GM21390 (cell line): Measurements from ENCODE around the gene FMNL2.

Source experiments
- ATAC-seq: cut with Tn5 transposase; IDR thresholded peaks from one replicate; pipeline ENCODE4 v1.9.1; 2021; ENCODE audit not compliant: unreplicated experiment

FMNL2 gene

GRCh38 chr2:152423684-152424083 is 88.7 kb downstream of the FMNL2 start:
- no peak for ATAC-seq

- no peak for ATAC-seq
Observed at GRCh38 chr2:152425765-152426727, 91.1 kb downstream of the FMNL2 start.

DNA sequence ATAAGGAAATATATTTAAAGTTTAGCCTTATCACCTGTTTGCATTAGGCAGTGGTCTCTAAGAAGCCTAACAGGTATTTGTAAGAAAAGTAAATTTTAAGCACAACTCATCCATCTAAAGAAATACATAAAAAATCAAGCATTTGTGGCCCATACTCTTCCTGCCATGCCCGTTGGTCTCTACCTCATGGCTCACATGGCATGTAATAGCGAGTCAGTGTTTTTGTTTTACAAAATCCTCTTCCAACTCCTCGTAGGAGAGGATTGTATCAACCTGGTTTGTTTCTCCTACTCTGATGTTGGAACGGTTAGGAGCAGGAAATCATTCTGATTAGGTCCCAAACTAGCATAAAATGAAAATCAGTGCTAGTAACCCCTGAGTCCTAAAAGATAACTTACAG is 91.8 kb downstream of the FMNL2 start:
- no peak for ATAC-seq

- no peak for ATAC-seq
Observed at GRCh38 chr2:152427902-152428301, 92.9 kb downstream of the FMNL2 start.

DNA sequence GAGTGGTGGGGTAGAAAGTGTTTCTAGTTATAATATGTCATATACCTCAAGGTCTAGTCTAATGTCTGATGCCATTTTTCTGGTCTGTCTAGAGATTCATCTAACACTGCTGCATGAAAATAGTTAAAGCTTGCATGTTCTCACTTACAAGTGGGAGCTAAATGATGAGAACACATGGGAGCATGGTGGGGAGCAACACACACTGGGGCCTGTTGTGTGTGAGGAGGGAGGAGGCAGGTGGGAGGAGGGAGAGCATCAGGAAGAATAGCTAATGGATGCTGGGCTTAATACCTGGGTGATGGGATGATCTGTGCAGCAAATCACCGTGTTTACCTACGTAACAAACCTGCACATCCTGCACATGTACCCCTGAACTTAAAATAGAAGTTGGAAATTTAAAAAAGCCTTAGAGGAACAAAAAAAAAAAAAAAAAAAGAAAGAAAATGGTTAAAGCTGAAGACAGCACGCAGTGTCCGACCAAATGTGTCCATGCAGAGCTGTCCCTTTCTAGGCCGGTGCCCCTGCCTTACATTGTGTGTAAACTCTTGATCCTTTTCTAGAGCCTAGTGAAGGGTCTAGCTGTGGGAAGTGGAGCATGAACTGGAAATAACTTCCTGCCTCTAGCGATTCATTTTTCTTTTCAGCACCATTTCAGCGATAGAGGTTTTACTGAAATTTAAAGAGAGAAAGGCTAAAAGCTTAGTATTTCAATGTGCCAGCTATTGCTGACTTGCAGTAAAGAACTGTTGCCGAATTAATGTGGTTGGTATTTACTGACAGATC is 94.0 kb downstream of the FMNL2 start:
- no peak for ATAC-seq

DNA sequence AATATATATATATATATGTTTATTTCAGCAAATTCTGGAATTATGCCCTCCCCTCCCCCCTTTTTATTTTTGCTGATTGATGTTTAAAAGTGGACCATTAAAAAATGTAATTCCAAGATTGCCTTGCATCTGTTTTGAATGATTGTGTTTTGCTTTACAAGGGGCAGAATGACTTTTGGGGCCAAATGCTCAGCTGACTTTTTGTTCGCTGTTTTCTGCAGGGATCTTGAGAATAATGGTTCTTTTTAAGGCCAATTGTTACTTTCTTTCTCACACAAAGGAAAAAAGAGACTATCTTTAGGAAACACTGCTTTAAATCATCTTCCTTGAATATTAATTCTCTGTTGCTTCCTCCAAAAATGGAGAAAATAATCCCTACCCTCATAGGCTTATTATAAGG is 95.9 kb downstream of the FMNL2 start:
- ATAC-seq: no peak

DNA sequence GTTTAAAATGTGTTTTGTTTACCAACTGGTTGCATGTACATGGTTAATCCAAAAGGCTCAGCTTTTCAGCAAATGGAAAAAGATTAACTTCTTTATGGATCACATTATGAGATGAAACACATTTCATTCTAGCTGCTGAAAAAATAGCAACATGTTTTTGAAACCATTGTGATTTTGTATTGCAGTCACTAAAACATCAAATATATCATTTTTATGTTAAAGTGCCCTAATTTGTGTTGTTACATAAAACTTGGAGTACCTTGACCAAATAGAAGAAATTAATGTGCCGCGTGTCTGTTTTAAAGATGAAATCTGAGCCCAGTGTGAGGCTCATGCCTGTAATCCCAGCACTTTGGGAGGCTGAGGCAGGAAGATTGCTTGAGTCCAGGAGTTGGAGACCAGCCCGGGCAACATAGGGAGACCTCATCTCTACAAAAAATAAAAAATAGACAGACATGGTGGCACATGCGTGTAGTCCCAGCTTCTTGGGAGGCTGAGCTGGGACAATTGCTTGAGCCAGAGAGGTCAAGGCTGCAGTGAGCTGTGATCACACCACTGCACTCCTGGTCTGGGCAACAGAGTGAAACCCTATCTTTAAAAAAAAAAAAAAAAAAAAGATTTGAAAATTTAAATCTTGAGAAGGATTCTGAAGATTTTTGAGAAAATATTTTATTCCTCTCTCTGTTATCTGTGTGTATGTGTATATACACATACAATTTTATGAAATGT is 96.6 kb downstream of the FMNL2 start:
- ATAC-seq: no peak

- no peak for ATAC-seq
Observed at GRCh38 chr2:152432206-152432653, 97.3 kb downstream of the FMNL2 start.

DNA sequence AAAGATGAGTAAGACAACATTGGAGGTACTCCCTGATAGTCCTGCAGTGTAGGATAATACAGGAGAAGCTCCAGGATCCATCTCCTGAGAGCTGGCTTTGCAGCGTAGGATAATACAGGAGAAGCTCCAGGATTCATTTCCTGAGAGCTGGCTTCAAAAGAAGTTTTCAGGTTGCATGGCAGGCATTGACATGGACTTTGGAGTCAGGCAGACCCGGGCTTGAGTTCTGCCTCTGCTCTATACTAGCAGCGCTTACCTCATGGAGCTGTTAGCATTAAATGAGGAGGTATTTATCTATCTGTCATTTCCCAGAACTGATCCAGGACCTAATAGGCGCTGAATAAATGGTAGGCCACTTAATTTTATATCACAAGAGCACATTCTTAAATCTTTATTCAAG is 97.8 kb downstream of the FMNL2 start:
- ATAC-seq: no peak

DNA sequence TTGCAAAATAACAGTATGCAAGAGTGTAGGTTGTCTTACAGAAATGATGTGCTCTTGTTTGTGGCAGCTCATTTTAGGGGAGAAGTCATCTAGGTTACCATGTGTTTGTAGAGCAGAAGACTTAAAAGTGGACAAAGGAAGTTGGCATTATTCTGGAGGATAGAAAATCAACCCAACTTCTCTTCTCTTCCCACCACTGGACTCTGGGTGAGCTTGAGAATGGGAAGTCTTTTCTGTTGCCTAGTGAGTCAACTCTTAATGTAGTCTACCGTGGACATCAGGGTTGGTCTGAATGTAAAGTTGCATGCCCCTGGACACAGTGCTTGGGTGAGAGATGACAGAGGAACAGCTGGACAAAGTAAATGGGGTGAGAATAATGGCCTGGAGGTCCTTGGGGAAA is 98.3 kb downstream of the FMNL2 start:
- ATAC-seq: no peak

DNA sequence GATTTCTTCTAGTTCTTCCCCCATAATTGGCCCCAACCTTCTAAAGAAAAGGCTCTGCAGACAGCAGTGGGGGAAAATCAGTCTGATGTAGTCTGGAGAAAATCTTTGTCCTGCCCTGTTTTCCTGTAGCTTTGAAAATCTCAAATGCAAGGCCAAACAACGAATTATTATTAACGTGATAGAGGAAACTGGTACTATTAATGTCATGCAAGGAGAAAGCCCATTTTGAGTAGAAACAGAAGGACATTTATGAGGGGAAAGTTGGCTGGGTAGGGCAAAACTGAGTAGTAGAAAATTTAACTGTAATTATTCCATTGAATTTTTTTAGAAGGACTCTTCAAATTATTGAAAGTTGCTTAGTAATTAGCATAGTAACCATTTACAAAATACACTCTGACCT is 98.8 kb downstream of the FMNL2 start:
- no peak for ATAC-seq

DNA sequence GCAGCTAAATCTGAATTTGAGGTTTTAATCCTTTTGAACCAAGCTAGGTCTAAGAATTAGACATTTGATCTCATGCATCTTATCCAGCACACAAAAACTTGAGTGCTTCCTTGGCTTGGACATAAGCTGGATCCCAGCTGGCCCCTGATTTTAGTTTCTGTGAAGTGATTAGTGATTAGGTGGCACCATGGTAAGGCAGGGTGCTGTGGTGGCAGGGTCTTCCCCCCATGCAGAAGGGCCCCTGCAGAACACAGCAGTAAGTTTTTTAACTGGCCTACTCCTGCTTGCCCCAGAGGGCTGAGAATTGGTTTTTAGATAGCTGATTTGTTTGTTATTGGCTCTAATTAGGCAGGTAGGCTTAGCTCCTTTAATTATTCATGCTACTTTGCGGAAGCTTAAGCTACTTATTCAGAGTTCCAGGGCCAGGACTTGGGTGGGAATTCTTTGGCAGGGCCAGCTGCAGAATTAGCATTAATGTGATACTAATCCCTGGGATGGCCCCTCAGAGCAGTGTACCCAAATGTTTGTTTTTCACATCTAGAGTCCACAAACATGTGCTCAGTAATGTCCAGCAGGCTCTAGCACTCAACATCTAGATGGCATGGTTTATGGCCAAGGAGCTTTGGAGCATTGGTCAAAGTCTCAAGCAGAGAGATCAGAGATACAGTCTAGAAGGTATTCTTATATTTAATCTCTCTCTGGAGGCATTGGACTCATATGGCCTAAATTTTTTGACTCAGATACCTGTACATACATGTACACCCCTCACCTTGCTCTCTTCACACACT is 99.6 kb downstream of the FMNL2 start:
- ATAC-seq: no peak

DNA sequence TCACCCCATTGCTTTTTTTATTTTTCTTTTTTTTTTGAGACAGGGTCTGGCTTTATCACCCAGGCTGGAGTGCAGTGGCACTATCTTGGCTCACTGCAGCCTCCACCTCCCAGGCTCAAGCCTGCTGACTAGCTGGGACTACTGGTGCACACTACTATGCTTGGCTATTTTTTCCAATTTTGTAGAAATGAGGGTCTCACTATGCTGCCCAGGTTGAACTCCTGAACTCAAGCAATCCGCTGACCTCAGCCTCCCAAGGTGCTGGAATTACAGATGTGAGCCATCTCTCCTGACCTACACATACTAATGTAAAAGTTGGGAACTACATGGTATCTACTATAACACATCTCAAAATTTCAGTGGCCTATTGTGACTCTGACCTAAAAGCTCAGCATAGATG is 101.2 kb downstream of the FMNL2 start:
- ATAC-seq: no peak

DNA sequence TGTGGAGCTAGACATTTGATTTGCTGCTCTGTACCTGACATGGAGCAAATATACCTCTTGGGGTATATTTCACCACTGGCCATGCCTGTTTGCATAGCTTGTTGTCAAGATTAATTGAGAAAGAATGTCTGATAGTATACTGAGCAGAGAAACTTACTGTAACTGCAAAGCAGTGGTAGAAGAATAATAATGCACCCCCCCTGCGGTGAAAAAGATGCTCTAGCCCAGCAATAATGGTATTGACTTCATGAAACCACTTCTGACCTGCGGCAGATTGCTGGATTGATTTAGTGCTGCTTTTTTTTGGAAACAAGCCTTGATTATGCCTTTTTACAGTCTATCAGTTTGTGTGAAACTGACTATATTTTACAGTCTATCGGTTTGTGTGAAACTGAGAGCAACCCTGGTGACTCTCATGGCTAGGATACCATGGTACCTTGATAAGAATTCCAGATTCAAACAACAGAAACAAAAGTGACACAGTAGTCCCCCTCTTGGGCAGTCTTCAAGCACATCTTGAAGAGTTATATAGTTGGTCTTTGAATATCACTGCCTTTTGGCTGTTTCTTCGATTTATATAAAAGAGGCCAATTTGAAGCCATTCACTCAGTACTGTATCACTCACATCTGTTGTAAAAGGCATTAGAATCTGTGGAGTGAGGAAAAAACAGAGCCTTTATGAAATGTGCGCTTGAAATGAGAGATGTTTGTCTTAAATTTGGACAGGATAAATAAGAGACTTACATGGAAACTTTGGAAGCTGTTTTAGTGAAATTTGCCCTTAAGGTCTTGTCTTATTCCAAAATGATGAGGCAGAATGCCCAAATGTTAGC is 102.5 kb downstream of the FMNL2 start:
- no peak for ATAC-seq

- ATAC-seq: no peak
Observed at GRCh38 chr2:152440049-152440448, 105.1 kb downstream of the FMNL2 start.

GRCh38 chr2:152440460-152440859 is 105.5 kb downstream of the FMNL2 start:
- ATAC-seq: no peak

- no peak for ATAC-seq
Observed at GRCh38 chr2:152441961-152442360, 107.0 kb downstream of the FMNL2 start.

GRCh38 chr2:152443771-152444170 is 108.8 kb downstream of the FMNL2 start:
- no peak for ATAC-seq

GRCh38 chr2:152444448-152444847 is 109.5 kb downstream of the FMNL2 start:
- ATAC-seq: no peak

DNA sequence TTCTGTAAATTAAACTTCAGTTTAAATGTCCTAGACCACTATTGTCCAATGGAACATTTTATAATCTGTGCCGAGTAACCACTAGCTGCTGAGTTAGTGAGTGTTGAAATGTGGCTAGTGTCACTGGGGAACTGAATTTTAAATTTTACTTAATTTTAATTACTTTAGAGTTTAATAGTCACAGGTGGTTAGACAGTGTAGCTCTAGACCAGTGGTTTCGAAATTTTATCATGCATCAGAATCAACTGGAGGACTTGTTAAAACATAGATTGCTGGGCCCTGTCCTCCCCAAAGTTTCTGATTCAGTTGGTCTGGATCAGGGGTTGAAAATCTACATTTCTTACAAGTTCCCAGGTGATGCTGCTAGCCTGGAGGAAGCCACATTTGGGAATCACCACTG is 110.4 kb downstream of the FMNL2 start:
- no peak for ATAC-seq
